Fibroblast of lung (primary cell): Measurements from ENCODE around the gene NIPAL1.

Experiments
- EZH2 ChIP-seq: IDR thresholded peaks from 2 replicates; pipeline ENCODE4 v1.5.1; 2012; ENCODE audit warnings: low read length, control low read depth, mild to moderate bottlenecking; ENCODE audit errors: missing control alignments
- TF ChIP-seq, protein P1 (sequence below), 2 donors: IDR thresholded peaks in 1 of 2; conservative IDR thresholded peaks in 1 of 2; 1 replicate in 1 of 2; 2 replicates in 1 of 2; pipeline ENCODE4 v1.5.1; 2011 to 2012; ENCODE audit warnings: low read length in 2 of 2, control low read depth in 1 of 2, inconsistent platforms in 1 of 2, low read depth in 1 of 2, mild to moderate bottlenecking in 1 of 2

DNA sequence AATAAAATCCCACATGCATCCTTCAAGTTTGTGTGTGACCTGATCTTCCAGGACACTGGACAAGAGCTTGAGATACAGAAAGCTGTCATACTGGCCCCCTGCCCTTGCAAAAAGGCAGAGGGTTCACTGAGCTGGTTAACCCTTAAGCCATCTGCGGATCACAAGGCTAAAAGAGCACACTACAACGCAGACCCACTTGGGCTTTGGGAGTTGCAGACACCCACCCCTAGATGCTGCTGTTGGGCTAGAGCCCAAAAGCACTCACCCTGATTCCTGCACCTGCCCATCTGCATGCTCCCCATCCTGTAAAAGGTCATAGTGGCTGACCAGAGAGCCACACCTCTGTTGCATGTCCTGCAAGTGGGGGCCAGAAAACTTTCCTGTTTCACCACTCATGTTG is 66.4 kb downstream of the NIPAL1 start:
- TF ChIP-seq, protein P1, sequence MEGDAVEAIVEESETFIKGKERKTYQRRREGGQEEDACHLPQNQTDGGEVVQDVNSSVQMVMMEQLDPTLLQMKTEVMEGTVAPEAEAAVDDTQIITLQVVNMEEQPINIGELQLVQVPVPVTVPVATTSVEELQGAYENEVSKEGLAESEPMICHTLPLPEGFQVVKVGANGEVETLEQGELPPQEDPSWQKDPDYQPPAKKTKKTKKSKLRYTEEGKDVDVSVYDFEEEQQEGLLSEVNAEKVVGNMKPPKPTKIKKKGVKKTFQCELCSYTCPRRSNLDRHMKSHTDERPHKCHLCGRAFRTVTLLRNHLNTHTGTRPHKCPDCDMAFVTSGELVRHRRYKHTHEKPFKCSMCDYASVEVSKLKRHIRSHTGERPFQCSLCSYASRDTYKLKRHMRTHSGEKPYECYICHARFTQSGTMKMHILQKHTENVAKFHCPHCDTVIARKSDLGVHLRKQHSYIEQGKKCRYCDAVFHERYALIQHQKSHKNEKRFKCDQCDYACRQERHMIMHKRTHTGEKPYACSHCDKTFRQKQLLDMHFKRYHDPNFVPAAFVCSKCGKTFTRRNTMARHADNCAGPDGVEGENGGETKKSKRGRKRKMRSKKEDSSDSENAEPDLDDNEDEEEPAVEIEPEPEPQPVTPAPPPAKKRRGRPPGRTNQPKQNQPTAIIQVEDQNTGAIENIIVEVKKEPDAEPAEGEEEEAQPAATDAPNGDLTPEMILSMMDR (conservative IDR thresholded peaks at IDR 0.05 in 1 of 2, IDR thresholded peaks at IDR 0.05 in 1 of 2; ENCODE audit: low read depth in 1 of 2, low read length in 2 of 2): no peak
- TF ChIP-seq EZH2: no peak
